ENCODE results near the gene CENPP. TPM values are rescaled to one million over a fixed set of nuclear protein-coding genes. Genes with fewer than 3 reads are reported as not detected.

The CENPP gene
- total RNA-seq, 1 donor from 2014 or later = 4.3 TPM

- DNase-seq (no peak), ATAC-seq (no peak)
- intact Hi-C loops (cut with micrococcal nuclease) = no loop called here
These were observed 168.1 kb downstream of the CENPP start for GRCh38 chr9:92493749-92494387.

- ATAC-seq = no peak
- no peak for DNase-seq
- intact Hi-C loops (cut with micrococcal nuclease) = no loop called here
These were observed 169.1 kb downstream of the CENPP start for GRCh38 chr9:92494856-92495255.

- ATAC-seq = no peak
- DNase-seq = no peak
- intact Hi-C loops (cut with micrococcal nuclease) = no loop called here
These were observed 170.8 kb downstream of the CENPP start for GRCh38 chr9:92496396-92497176.

DNA sequence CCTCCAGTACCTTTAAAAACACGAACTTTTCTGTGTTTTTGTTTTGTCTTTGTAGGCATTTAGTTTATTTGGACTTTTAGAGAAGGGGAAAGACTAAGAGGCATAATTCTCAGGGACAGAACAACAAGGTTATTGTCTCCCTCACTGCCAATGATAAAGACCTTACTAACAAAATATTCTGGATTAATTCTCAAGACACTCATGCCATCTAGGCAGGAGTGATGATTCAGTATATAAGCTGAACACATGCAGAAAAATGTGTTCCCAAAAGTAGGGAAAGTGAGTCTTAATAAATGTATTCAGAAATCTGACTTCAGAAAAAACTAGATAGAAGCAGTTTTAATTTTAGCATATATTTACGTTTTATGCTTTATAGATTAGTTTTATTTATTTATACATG lies 173.9 kb downstream of the CENPP start:
- intact Hi-C loops (cut with micrococcal nuclease) = no loop called here
- ATAC-seq = no peak
- no peak for DNase-seq

DNA sequence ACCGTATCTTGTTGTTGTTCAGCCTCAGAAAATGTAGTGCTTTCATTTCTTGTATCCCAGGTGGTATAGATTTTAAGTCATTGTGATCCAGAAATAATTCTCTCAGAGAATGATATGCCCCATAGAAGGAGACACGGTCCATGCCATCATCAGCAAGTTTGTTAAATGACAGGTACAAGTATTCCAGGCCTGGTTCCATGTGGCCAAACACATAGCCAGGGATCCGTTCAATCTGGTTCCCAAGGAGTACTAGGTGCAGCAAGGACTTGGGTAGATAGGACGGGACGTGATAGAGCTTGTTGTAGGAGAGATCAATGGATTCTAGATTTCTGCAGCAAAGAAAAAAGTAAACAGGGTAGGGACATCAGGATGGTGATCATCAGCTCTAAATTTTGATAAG lies 175.0 kb downstream of the CENPP start:
- no peak for DNase-seq
- intact Hi-C loops (cut with micrococcal nuclease) = no loop called here
- ATAC-seq = peak; percentile 56

GRCh38 chr9:92501671-92502393 lies 176.1 kb downstream of the CENPP start:
- intact Hi-C loops (cut with micrococcal nuclease) = no loop called here
- peak; percentile 82 for ATAC-seq

DNA sequence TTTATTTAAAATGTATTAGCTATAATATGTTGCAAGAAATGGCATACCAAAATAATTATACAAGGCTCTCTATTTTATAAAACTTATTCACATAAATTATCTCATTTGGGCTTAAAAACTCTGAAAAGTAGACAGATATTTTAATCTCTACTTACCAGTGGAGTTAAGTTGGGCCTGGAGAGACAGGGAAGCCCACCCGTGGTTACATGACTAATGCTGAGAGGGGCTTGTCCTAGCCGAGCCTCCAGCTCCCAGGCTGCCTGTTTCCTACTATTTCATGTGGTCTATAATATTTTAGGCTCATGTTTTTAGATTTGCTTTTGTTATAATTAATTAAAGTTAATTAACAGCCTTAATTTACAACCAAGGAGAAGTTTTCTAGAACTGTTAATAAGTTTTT lies 177.4 kb downstream of the CENPP start:
- intact Hi-C loops (cut with micrococcal nuclease) = no loop called here
- ATAC-seq = no peak

More at GRCh38 chr9:92501671-92502393, 176.1 kb downstream of the CENPP start:
- DNase-seq = peak; percentile 47

DNA sequence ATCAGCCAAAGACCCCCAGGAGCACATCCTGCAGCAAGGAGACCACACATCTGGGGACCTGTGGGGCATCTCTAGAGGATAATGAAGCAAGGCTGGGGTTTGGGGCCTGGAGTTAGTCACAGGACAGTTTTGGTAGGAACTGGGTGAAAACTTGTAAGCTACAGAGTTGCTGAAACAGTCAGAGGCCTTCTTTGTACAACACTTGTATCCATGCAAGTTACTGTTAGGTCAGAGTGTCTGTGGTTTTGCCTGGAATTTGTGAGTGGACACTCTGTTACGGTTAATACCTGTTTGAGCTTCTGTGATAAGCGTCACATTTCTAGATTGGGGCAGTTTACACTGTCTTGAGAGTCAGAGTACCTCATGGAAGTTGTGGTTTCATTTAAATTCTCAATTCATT lies 179.1 kb downstream of the CENPP start:
- intact Hi-C loops (cut with micrococcal nuclease) = no loop called here
- no peak for ATAC-seq

More for the DNA sequence above, 177.4 kb downstream of the CENPP start:
- DNase-seq = no peak

GRCh38 chr9:92506184-92506857 lies 180.6 kb downstream of the CENPP start:
- DNase-seq = peak; percentile 32
- intact Hi-C loops (cut with micrococcal nuclease) = no loop called here
- ATAC-seq = peak; percentile 73

More for the DNA sequence above, 179.1 kb downstream of the CENPP start:
- DNase-seq = no peak

GRCh38 chr9:92507005-92507404 lies 181.3 kb downstream of the CENPP start:
- intact Hi-C loops (cut with micrococcal nuclease) = no loop called here
- no peak for ATAC-seq
- DNase-seq = no peak

GRCh38 chr9:92507496-92507895 lies 181.7 kb downstream of the CENPP start:
- DNase-seq = no peak
- intact Hi-C loops (cut with micrococcal nuclease) = no loop called here
- ATAC-seq = no peak

GRCh38 chr9:92508018-92508820 lies 182.5 kb downstream of the CENPP start:
- DNase-seq = peak; percentile 36
- peak; percentile 19 for ATAC-seq
- intact Hi-C loops (cut with micrococcal nuclease) = no loop called here

DNA sequence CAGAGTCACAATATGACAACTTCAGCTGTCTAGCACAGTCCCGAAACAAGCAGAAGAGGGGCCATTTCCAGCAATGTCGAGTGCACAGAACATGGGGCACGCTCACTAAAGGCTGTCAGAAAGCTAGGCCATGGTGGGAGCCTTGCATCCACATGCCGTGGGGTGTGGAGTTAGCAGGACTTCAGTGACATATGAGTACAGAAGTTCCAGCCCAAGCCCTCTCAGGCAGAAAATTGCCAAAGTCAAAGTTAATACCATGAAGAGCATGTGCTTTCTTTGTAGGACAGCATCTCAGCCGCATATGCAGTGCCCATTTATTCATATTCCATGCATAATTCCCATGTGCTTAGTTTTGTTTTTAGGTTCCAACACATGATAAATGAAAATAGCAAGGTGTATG lies 183.3 kb downstream of the CENPP start:
- DNase-seq = no peak
- intact Hi-C loops (cut with micrococcal nuclease) = no loop called here
- no peak for ATAC-seq

GRCh38 chr9:92510747-92511146 lies 185.0 kb downstream of the CENPP start:
- ATAC-seq = no peak
- no peak for DNase-seq
- intact Hi-C loops (cut with micrococcal nuclease) = no loop called here

GRCh38 chr9:92512622-92513021 lies 186.9 kb downstream of the CENPP start:
- intact Hi-C loops (cut with micrococcal nuclease) = no loop called here
- ATAC-seq = no peak
- no peak for DNase-seq

DNA sequence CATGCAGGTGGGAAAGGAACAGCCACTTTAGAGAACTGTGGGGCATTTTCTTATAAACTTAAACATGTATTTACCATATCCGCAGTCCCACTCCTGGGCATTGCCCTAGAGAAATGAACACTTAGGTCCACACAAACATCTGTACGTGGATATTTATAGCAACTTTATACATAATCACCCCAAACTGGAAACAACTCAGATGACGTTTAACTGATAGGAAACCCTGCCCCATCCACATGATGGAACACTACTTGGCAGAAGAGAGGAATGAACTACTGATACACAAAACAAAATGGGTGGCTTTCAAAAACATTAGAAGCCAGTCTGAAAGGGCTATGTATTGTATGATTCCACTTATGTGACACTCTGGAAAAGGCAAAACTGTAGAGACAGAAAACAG lies 187.6 kb downstream of the CENPP start:
- ATAC-seq (peak; percentile 49), DNase-seq (no peak)
- intact Hi-C loops (cut with micrococcal nuclease) = no loop called here

- no peak for ATAC-seq
- intact Hi-C loops (cut with micrococcal nuclease) = no loop called here
- no peak for DNase-seq
These were observed 188.9 kb downstream of the CENPP start for GRCh38 chr9:92514635-92515034.

DNA sequence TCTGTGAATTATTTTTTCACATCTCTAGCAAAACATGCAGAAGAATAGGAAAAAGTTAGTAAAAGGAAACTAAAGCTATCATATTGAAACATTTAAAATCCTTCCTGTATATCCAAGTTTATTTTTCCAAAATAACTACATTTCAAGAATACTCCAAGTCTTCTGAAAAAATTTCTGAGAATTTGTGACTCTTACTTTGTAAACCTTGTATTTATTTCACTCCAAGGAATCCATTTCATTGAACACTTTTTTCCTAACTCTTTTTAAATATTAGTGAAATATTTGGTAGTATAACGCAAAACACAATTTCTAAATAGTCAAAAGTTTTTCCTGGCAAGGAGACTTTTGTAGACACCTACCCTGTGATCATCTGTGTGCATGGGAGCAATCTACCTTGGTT lies 190.8 kb downstream of the CENPP start:
- ATAC-seq (no peak), DNase-seq (no peak)
- intact Hi-C loops (cut with micrococcal nuclease) = no loop called here

DNA sequence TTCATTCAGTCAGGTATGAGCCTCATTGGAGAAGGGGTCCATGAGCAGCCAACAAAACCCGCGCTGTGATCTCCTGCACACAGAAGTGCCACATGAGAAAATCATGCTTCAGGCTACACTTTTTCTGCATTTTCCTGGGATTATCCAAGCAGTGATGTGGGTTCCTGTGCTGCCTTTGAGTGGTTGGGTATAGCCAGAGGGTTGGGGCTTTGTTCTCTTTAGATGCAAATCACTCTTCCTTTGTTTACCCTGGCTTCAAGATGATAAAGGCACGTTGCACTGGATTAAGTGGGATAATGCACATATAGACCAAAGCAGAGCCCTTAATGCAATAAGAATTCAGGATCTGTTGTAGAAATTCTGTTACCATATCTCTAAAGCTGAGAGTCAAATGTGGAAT lies 191.3 kb downstream of the CENPP start:
- intact Hi-C loops (cut with micrococcal nuclease) = no loop called here

More for the DNA sequence above, 191.3 kb downstream of the CENPP start:
- DNase-seq (no peak), ATAC-seq (no peak)
